Breast epithelium (tissue), 4 donors: Measurements from ENCODE around the gene LCK. TPM values are rescaled to one million over a fixed set of nuclear protein-coding genes. Genes with fewer than 3 reads are reported as not detected.
A peak's percentile ranks its signal among the peaks of the same experiment; 100 is the strongest.
"Not testable (repeated sequence)": the region's sequence is repeated elsewhere in the genome, so short reads cannot be mapped to it uniquely, and the experiment has no call there.

ENCODE experiments used
- DNase-seq, 2 donors: peaks; one replicate each; pipeline ENCODE4 v3.0.0-alpha.2; 2019; ENCODE audit warnings: low spot score in 2 of 2
- H3K27ac ChIP-seq, 2 donors: fragments of 200-600 bp; sonication (generic) in 1 of 2; one replicate each; pipeline ENCODE4 v1.5.1; 2016 to 2019; ENCODE audit warnings: mild to moderate bottlenecking in 1 of 2
- H3K27me3 ChIP-seq, 2 donors: fragments of 200-600 bp; sonication (generic) in 1 of 2; one replicate each; pipeline versions ENCODE4 v1.5.1 to v1.6.0; 2017 to 2019; ENCODE audit warnings: control low read depth in 1 of 2, mild to moderate bottlenecking in 1 of 2
- H3K36me3 ChIP-seq: fragments of 200-600 bp; one replicate; pipeline ENCODE4 v1.5.1; 2019
- H3K4me1 ChIP-seq, 2 donors: fragments of 200-600 bp; sonication (generic); one replicate each; pipeline ENCODE4 v1.5.1; 2016 to 2019; ENCODE audit warnings: control low read depth in 1 of 2
- H3K4me3 ChIP-seq, 3 donors: fragments of 200-600 bp; sonication (generic); 1 replicate in 2 of 3; 2 replicates in 1 of 3; pipeline ENCODE4 v1.5.1; 2016 to 2019; ENCODE audit warnings: mild to moderate bottlenecking in 3 of 3, moderate library complexity in 2 of 3
- H3K9me3 ChIP-seq, 2 donors: fragments of 200-600 bp; sonication (generic) in 1 of 2; one replicate each; pipeline ENCODE4 v1.5.1; 2016 to 2019; ENCODE audit warnings: control low read depth in 1 of 2
- POLR2A ChIP-seq: fragments of 450-650 bp; IDR thresholded peaks from one replicate; pipeline ENCODE4 v1.6.1; 2016; ENCODE audit warnings: antibody characterized with exemption, mild to moderate bottlenecking, moderate library complexity
- POLR2AphosphoS5 ChIP-seq, 3 donors: sonication (generic); formaldehyde crosslinking; IDR thresholded peaks; one replicate each; pipeline ENCODE4 v1.6.1; 2017; ENCODE audit warnings: antibody characterized with exemption in 3 of 3
- intact Hi-C: fragments of 100-400 bp; cut with DNase I; formaldehyde crosslinking; loops from one replicate; pipeline ENCODE4 v1.15.1; 2023; ENCODE audit warnings: low total_unique reads
- total RNA-seq, 3 donors: library from RNA; depleted of rRNA; stranded (reverse); fragments of >200 nt; gene quantifications; one replicate each; pipeline ENCODE4 v1.1.0, GENCODE V29; 2016
- TF ChIP-seq, protein P1 (sequence below), 3 donors: fragments of 450-650 bp; IDR thresholded peaks; one replicate each; pipeline ENCODE4 v1.5.1; 2016 to 2017; ENCODE audit warnings: antibody characterized with exemption in 3 of 3, mild to moderate bottlenecking in 3 of 3, moderate library complexity in 3 of 3

The LCK gene
- total RNA-seq, 3 donors from 2014 or later: 2.4 to 4.1 (median 2.9) TPM

DNA sequence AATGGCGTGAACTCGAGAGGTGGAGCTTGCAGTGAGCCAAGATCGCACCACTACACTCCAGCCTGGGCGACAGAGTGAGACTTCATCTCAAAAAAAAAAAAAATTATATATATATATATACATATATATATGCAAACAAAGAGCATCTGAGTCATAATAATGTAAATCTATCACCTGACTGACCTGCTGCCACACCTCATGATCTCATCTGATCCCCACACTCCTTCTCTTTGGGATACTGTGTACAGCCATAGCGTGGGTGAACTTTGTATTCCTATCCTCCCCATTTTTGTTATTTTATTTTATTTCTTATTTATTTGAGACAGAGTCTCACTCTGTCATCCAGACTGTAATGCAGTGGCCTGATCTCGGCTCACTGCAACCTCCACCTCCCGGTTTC lies 38.2 kb downstream of the LCK start:
- H3K27ac ChIP-seq: no peak overlapping the region
- TF ChIP-seq, protein P1, sequence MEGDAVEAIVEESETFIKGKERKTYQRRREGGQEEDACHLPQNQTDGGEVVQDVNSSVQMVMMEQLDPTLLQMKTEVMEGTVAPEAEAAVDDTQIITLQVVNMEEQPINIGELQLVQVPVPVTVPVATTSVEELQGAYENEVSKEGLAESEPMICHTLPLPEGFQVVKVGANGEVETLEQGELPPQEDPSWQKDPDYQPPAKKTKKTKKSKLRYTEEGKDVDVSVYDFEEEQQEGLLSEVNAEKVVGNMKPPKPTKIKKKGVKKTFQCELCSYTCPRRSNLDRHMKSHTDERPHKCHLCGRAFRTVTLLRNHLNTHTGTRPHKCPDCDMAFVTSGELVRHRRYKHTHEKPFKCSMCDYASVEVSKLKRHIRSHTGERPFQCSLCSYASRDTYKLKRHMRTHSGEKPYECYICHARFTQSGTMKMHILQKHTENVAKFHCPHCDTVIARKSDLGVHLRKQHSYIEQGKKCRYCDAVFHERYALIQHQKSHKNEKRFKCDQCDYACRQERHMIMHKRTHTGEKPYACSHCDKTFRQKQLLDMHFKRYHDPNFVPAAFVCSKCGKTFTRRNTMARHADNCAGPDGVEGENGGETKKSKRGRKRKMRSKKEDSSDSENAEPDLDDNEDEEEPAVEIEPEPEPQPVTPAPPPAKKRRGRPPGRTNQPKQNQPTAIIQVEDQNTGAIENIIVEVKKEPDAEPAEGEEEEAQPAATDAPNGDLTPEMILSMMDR (IDR thresholded peaks at IDR 0.05): no peak
- TF ChIP-seq POLR2AphosphoS5 (IDR thresholded peaks at IDR 0.05) (no peak), POLR2A (no peak)
- no peak overlapping the region for H3K4me3 ChIP-seq
- no peaks in the 10 kb centered on the region for H3K27me3 ChIP-seq
- intact Hi-C loops: no loop called here
- H3K9me3 ChIP-seq: no peaks in the 10 kb centered on the region
- no peaks in the 10 kb centered on the region for H3K4me1 ChIP-seq
- no peaks in the 10 kb centered on the region for H3K36me3 ChIP-seq
- no peak for DNase-seq

DNA sequence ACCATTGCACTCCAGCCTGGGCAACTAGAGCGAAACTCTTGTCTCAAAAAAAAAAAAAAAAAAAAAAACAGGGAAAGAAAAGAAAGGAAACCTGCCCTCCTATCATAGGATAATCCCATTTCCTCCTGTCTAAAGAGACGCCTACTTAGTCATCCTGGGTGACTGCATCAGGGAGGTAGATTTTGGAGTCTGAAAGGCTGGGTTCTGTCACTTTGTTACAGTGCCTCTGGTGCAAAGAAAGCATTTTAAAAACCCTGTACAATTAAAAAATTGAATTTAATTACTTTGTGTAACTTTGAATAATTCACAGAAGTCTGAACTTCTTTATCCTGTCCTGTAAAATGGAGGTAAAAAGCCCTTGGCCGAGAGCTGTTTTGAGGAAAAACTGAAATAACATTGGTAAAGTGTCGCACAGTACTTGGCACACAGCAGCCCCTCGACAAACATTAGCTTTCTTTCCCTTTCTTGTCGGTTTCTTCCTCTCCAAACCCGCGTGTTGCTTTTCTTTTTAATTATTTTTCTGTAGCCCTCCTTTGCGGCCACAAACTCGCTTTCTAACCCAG lies 40.2 kb downstream of the LCK start:
- Histone ChIP-seq H3K36me3 (no peaks in the 10 kb centered on the region), H3K9me3 (no peaks in the 10 kb centered on the region), H3K27me3 (no peaks in the 10 kb centered on the region), H3K27ac (peak overlapping the region; percentile 89), H3K4me3 (peak overlapping the region; percentile 62 to 92 (median 81)), H3K4me1 (no peaks in the 10 kb centered on the region)
- no peak for TF ChIP-seq POLR2A
- TF ChIP-seq, protein P1 (IDR thresholded peaks at IDR 0.05): no peak
- TF ChIP-seq POLR2AphosphoS5 (IDR thresholded peaks at IDR 0.05): no peak
- no peak for DNase-seq
- intact Hi-C loops: no loop called here

DNA sequence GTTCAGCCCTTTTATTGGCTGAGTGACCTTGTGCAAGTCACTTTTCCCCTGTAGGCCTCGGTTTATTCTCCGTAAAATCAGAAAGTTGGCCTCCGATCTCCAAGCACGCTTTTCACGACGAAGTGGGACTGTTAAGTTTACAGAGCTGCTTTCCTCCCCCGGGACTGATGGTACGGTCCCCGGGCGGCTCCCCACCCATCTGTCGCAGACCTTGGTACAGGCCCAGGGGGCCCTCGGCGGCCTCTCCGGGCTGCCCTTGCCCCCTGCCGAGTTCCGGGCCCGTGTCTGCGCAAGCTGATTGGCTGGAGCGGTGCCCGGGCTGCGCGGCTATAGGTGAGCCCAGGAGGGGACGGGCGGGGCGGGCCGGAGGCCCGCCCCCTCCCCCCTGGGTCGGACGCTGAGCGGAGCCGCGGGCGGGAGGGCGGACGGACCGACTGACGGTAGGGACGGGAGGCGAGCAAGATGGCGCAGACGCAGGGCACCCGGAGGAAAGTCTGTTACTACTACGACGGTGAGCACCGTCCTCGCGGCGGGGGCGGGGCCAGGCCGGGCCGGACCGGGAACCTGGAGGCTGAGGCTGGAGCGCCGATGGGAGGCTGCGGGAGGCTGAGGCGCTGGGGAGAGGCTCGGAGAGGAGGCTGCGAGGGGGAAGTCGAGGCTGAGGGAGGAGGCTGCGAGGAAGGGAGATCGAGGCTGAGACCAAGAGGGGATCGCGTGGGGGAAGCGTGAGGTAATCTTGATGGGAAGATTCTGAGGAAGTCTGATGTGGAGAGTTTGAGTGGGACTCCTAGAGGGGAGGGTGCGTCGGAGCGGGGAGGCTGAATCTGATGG lies 40.9 kb downstream of the LCK start, which contains the start of gene HDAC1:
Gene HDAC1 (plus strand): TSS at position 376 of the 831 bp plus-strand sequence. CDS start 87 bp downstream, at position 463.
- H3K4me1 ChIP-seq: no peaks in the 10 kb centered on the region
- H3K4me3 ChIP-seq: peak within 1 kb of the TSS; percentile 62 to 92 (median 81)
- peak; percentile 94 to 95 for DNase-seq
- TF ChIP-seq POLR2A (no peak), POLR2AphosphoS5 (IDR thresholded peaks at IDR 0.05) (peak; percentile 53 to 68 (median 65))
- TF ChIP-seq, protein P1 (IDR thresholded peaks at IDR 0.05): no peak
- H3K9me3 ChIP-seq: no peaks in the 10 kb centered on the region
- H3K27me3 ChIP-seq: no peaks in the 10 kb centered on the region
- no peaks in the 10 kb centered on the region for H3K36me3 ChIP-seq
- H3K27ac ChIP-seq: peak within 1 kb of the TSS; percentile 89
- intact Hi-C loops: no loop called here

DNA sequence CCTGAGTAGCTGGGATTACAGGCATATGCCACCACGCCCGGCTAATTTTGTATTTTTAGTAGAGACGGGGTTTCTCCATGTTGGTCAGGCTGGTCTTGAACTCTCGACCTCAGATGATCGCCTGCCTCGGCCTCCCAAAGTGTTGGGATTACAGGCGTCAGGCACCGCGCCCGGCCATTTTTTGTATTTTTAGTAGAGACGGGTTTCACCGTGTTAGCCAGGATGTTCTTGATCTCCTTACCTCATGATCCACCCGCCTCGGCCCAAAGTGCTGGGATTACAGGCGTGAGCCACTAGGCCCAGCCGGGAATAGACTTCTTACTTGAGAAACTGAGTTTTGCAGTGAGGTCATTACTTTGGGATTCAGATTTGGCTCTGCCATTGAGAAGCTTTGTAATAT lies 47.1 kb downstream of the LCK start:
- H3K27me3 ChIP-seq, H3K36me3 ChIP-seq, H3K27ac ChIP-seq, DNase-seq, H3K4me1 ChIP-seq, H3K4me3 ChIP-seq, H3K9me3 ChIP-seq, intact Hi-C loops: not testable (repeated sequence)

DNA sequence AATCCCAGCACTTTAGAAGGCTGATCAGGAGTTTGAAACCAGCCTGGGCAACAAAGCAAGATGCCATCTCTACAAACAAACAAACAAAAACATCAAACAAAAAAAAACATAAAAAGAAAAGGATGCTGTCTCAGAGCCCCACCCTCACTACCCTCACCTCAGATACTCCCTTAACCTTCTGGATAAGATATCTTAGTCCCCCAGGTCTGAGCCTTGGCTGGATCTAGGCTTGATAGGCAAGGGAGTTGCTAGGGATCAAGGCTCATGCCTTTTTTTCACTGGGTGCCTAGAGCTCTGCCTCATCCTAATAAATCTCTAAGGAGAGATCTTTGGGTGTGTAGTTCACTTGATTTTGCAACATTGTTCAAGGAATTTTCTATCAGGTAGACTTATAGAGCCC lies 48.3 kb downstream of the LCK start:
- Histone ChIP-seq H3K27me3 (no peaks in the 10 kb centered on the region), H3K9me3 (no peaks in the 10 kb centered on the region), H3K27ac (no peak overlapping the region), H3K4me1 (no peaks in the 10 kb centered on the region), H3K36me3 (no peaks in the 10 kb centered on the region), H3K4me3 (no peak overlapping the region)
- DNase-seq: no peak
- intact Hi-C loops: no loop called here
- TF ChIP-seq POLR2AphosphoS5 (IDR thresholded peaks at IDR 0.05) (no peak), POLR2A (no peak)
- TF ChIP-seq, protein P1 (IDR thresholded peaks at IDR 0.05): no peak
